ENCODE data around the gene TAF1.
"Not testable (repeated sequence)": the region's sequence is repeated elsewhere in the genome, so short reads cannot be mapped to it uniquely, and the experiment has no call there.

TAF1 gene

DNA sequence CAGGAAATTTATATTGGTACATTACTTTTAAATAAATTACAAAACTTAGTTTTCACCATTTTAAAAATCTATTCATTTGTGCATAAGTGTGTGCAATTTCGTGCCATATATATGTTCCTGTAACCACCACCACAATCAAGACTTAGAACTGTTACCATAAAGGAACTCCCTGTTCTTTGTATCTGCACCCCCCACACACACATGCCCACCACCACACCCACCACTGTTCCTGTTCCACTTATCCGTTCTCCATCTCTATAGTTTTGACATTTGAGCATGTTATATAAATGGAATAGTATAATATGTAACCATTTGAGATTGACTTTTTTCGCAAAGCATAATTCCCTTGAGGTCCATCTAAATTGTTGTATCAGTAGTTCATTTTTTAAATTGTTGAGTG, 73.7 kb downstream of the TAF1 start:
- no peak for DNase-seq

DNA sequence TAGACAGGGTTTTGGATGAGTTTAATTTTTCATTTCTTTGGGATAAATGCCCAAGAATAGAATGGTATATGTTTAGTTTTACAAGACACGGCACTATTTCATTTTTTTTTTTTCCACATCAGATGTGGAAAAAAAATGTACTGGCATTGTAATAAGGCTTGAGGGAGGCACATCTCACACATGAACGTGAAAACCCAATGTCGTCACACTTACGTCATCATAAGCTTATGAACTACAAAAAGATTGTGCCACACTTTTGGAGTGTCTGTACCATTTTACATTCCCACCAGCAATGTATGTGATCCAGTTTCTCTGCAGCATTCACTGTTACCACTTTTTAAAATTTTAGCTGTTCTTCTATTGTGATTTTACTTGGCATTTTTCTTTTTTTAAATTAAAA, 74.2 kb downstream of the TAF1 start:
- no peak for DNase-seq

DNA sequence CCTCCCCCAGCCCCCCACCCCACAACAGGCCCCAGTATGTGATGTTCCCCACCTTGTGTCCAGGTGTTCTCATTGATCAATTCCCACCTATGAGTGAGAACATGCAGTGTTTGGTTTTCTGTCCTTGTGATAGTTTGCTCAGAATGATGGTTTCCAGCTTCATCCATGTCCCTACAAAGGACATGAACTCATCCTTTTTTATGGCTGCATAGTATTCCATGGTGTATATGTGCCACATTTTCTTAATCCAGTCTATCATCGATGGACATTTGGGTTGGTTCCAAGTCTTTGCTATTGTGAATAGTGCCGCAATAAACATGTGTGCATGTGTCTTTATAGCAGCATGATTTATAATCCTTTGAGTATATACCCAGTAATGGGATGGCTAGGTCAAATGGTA, 75.7 kb downstream of the TAF1 start:
- DNase-seq = not testable (repeated sequence)

DNA sequence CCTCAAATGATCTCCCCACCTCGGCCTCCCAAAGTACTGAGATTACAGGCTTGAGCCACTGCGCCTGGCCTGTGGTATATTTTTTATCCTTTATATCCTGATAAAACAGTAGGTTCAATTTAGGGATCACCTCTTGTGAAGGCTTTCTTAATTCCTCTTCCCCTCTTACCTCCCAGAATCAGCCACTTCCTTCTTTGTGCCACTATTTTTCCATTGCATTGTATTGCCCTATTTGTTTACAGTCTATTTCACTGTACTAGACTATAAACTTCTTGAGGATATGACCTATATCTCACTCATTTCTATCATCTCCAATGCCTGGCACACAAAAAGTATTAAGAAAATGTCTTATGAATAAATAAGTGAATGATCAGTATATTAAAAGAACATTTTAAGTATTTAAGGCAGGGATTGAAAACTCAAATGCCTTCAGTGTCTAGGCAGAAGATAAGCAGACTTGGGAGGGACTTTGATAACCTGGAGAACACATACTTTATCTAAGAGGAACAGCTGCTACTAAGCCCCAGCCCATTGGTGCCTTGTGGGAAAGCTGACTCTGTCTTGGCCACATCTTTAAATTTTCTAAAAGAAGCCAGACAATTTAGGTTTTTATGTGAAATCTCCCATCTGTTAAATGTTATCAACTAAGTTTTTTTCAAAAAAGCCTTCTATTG, 84.4 kb downstream of the TAF1 start:
- DNase-seq = no peak

DNA sequence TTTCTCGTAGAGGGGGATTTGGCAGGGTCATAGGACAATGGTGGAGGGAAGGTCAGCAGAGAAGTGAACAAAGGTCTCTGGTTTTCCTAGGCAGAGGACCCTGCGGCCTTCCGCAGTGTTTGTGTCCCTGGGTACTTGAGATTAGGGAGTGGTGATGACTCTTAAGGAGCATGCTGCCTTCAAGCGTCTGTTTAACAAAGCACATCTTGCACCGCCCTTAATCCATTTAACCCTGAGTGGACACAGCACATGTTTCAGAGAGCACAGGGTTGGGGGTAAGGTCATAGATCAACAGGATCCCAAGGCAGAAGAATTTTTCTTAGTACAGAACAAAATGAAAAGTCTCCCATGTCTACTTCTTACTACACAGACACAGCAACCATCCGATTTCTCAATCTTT, 85.4 kb downstream of the TAF1 start:
- DNase-seq = not testable (repeated sequence)

DNA sequence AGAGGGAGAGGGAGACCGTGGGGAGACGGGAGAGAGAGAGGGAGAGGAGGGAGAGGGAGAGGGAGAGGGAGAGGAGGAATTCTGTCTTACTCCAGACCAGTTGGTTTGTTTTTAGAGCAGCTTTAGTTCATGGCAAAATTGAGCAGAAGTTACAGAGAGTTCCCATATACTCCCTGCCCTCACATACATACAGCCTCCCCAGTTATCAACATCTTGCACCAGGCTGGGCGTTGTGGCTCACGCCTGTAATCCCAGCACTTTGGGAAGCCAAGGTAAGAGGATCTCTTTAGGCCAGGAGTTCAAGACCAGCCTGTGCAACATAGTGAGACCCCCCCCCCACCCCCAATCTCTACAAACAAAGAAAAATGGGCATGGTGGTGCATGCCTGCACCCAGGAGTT, 86.9 kb downstream of the TAF1 start:
- DNase-seq = no peak

DNA sequence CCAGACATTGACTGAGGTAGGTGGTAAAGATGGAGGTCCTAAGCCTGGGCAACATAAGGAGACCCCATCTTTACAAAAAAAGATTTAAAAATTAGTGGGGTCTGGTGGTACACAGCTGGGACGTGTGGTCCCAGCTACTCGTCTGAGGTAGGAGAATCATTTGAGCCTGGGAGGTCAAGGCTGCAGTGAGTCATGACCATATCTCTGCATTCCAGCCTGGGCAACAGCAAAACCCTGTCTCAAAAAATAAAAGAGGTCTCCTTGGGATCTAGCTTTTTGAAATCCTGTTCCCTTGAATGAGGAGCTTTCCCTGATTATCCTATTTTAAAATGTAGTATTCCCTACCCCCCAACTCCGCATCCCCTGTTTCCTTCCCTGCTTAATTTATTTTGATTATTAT, 88.1 kb downstream of the TAF1 start:
- no peak for DNase-seq

DNA sequence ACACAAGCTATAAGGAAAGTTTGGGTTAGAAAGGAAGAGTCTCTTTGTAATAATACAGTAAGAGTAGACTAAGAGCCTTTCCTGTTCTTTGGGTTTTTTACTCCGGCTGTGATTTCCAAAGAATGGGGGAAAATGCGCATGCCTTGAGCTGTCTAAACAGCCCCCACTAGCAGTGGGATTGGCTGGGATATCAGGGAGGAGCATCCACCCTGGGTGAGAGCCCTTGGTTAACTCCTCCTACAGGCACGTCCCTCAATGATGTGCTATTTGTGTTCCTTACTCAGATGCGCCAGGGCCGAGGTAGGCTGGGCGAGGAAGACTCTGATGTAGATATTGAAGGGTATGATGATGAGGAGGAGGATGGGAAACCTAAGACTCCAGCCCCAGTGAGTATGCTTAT, 92.7 kb downstream of the TAF1 start:
- no peak for DNase-seq

DNA sequence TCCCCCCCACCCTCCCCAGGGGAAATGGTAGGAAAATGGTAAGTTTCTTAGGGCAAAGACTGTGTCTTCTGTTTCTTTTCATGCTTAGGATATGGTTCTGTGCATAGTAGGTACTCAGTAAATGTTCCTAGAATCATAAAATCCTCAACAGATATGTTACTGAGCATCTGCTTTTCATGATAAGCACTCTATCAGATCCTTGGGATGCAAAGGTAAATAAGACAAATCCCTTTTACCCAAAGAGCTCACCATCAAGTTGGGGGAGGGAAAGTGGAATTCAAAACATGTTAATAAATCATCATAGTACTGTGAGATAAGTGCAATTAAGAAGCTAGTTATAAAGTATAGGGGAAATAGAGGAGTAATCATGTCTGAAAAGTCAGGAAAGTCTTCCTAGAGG, 98.8 kb downstream of the TAF1 start:
- DNase-seq = no peak

DNA sequence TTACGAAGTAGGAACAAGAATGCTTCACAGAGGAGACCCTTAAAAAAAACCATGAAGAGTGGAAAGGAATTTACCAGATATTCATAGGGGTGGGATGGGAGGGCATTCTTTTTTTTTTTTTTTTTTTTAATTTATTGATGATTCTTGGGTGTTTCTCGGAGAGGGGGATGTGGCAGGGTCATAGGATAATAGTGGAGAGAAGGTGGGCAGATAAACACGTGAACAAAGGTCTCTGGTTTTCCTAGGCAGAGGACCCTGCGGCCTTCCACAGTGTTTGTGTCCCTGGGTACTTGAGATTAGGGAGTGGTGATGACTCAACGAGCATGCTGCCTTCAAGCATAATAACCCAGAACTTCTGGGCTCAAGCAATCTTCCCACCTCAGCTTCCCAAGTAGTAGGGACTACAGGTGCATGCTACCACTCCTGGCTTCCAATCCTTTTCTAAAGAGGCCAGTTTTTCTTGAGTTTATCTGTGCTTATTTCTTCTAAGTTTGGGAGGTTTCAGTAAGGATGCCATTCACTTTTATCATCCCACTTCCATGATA, 100.9 kb downstream of the TAF1 start:
- no peak for DNase-seq

DNA sequence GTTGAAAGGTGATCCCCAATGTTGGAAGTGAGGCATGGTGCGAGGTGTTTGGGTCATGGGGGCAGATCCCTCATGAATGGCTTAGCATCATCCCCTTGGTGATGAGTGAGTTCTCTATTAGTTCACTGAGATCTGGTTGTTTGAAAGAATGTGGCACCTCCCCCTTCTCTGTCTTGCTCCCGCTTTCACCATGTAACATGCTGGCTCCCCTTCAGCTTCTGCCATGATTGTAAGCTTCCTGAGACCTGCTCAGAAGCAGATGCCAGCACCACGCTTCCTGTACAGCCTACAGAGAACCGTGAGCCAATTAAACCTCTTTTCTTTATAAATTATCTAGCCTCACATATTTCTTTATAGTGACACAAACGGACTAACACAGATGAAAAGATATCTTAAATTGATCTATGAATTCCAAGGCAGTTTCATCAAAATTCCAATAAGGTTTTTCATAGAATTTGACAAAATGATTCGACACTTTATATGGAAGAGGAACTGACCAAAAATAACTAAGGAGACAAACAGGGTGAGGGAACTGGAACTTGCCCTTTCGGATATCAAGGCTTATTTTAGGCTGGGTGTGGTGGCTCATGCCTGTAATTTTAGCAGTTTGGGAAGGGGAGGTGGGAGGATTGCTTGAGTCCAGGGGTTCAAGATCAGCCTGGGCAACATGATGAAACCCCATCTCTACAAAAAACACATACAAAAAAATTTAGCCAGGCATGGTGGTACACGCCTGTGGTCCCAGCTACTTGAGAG, 109.8 kb downstream of the TAF1 start:
- DNase-seq = no peak

DNA sequence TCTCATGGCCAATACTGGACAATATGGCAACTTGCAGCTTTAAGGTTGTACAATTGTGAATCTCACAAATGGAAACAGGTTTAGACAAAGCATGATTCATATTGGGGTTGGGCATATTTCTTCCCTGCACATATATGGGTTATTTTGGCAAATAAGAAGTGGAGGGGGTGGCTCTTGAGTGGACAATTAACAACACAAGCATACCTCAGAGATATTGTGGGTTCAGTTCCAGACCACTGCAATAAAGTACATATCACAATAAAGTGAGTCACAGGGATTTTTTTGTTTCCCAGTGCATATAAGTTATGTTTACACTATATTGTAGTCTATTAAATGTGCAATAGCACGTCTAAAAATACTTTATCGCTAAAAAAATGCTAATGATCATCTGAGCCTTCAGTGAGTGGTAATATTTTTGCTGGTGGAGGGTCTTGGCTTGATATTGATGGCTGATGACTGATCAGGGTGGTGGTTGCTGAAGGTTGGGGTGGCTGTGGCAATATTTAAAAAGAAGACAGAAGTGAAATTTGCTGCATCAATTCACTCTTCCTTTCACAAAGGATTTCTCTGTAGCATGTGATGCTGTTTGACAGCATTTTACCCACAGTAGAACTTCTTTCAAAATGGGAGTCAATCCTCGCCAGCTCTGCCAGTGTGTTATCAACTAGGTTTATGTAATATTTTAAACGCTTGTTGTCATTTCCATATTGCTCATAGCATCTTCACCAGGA, 116.2 kb downstream of the TAF1 start:
- no peak for DNase-seq

DNA sequence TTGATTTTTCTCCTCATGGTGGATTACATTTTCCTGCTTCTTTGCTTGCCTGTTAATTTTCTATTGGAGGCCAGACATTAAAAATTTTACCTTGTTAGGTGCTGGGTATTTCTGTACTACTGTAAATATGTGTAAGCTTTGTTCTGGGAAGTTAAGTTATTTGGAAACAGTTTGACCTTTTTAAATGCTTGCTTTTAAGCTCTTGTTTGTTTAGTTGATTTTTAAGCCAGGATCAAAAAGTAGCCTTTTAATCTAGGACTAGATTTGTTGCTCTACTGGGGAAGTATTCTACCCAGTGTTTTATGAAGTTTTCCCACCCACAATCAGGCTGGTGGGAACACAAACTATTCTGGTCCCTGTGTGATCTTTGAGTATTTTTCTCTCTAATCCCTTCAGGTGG, 121.7 kb downstream of the TAF1 start:
- no peak for DNase-seq

DNA sequence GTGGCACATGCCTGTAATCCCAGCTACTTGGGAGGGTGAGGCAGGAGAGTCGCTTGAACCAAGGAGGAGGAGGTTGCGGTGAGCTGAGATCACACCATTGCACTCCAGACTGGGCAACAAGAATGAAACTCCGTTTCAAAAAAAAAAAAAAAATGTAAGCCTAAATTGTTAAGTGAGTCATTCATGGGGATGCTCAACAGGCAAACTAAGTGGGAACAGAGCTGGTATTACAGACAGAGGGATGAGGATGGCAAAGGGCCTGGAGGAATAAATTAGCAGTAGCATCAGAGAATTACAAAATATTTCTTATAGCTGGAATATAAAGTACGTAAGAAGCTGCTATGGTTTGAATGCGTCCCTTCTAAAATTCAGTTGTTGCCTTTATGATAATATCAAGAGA, 123.4 kb downstream of the TAF1 start:
- no peak for DNase-seq

DNA sequence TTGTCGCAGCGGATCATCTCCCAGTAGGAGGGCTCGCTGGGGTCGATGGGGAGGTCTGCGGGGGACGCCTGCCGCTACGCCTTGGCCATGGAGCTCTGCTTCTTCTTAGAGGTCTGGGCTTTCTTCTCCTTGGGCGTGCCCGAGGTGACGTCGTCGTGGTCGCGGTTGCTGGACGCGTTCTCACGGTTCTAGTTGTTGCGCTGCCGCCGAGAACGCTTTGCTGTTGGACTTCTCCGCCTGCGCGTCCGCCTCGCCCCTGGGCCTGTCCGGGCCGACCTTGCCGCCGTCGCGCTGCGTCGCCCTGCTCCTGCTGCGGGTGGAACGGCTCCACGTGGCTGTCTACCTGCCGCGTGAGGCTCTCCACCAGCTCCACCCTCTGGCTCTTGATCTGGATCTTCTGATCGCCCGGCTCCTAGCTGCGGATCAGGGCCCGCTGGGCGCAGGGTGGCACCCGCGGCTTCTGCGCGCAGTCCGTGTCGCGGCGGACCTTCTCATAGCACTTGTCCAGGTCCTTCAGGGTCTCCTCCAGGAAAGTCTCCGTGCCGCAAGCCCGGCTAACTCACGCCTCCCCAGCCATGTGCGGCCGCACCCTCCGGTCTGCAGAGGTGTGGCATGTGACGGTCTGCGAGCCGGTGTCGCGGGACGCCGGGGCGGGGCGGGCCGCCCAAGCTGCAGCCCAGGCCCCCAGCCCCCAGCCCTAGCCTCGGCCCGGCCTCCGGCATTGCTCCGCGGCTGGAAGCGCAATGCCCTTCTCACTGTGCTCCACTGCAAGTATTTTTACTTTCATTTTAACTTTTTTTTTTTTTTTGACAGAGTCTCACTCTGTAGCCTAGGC, 126.3 kb downstream of the TAF1 start:
- peak in 3 of 4 experiments; percentile 2 to 8 (median 7) for DNase-seq

DNA sequence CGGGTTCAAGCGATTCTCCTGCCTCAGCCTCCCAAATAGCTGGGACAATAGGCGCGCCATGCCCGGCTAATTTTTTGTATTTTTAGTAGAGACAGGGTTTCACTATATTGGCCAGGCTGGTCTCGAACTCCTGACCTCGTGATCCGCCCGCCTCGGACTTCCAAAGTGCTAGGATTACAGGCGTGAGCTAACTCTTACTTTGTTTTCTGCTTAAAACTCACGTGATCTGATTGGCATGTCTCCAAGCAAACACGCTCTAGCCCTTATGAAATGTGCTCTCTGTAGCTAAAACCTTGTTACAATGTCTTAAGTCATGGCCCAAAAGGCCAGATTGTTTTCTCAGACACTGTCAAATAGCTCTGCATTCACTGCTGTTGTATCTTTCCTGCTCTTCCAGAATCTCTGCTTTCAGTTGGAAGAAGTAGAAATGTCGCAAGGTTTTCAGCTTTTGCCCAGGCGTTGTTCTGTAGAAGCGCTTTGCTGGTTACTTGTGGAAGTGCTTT, 127.0 kb downstream of the TAF1 start:
- no peak for DNase-seq

DNA sequence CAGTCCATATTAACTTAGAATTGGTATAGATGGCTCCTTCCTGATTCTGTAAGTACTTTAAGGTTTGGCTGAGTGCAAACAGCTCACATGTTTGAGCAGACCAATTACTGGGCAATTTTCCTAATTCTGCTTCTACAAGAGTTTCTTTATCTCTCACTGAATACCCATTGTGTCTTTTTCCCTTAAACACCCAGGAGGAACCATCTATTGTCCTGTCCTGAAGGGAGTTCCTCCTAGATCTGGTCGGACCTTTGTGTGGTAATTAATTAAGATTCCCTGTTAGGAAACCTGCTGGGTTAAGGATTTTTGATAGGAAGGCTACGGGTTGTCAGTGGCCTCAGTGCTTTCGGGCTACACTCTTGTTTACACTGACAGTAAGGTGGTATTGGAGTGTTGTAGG, 129.8 kb downstream of the TAF1 start:
- not testable (repeated sequence) for DNase-seq

DNA sequence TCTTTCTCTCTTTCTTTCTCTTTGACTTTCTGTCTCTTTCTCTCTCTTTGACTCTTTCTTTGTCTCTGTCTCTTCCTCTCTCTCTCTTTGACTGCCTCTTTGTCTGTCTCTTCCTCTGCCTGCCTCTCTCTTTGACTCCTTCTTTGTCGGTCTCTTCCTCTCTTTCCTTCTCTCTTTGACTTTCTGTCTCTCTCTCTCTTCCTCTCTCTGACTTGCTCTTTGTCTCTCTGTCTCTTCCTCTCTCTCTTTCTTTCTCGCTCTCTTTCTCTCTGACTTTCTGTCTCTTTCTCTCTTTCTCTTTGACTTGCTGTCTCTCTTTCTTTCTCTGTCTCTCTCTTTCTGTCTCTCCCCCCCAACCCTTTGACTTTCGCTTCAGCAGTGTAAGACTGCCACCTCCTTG, 130.3 kb downstream of the TAF1 start:
- no peak for DNase-seq

DNA sequence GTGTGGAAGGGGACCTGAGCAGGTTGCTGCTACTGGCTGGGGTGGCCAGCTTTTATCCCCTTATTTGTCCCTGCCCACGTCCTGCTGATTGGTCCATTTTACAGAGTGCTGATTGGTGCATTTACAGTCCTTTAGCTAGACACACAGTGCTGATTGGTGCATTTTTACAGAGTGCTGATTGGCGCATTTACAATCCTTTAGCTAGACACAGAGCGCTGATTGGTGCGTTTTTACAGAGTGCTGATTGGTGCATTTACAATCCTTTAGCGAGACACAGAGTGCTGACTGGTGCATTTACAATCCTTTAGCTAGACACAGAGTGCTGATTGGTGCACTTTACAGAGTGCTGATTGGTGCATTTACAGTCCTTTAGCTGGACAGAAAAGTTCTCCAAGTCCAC, 135.9 kb downstream of the TAF1 start:
- not testable (repeated sequence) for DNase-seq

DNA sequence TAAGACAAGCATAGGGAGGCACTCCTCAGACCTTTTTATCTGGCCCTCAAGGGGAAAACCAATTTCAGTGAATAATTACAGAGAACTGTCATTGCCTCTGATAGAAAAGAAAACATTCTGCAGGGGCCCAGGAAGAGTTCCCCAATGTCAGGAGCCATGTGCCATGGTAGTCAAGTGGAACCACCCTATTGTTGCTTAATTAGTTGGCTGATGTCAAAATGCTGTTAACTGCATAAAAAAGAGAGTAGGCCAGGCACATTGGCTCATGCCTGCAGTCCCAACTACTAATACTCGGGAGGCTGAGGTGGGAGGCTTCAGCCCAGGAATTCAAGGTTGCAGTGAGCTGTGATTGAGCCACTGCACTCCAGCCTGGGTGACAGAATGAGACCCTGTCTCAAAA, 138.2 kb downstream of the TAF1 start:
- no peak for DNase-seq

DNA sequence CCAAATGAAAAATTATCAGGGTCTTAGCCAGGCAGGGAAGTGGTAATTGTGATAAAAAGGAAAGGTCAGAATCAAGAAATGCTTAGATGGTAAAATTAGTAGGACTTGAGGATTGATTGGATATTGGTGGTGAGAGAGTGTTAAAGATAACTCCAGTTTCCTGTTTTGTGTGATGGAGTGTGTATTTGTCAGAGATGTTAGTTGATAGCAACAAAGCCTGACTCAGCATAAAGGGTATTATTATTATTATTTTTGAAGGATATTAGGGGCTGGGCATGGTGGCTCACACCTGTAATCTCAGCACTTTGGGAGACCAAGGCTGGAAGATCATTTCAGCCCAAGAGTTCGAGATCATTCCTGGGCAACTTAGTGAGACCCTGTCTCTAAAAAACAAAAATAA, 143.1 kb downstream of the TAF1 start:
- no peak for DNase-seq

DNA sequence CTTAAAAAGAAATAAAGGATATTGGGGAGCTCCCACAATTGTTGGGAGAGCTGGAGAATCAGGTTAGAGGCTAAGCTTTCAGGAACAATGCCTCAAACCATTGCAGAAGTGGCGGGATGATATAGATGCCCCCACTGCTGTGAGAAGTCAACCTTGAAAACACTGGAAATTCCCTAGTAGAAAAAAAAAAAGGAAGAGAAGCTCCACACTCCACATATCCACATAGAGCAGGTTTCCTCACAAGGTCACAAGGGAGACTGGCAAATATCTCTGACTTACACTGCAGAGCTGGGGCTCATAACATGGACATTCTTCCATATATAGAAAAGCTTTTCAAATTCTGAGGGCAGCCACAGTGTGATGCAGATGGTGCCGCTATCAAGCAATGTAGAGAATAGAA, 144.0 kb downstream of the TAF1 start:
- DNase-seq = no peak

DNA sequence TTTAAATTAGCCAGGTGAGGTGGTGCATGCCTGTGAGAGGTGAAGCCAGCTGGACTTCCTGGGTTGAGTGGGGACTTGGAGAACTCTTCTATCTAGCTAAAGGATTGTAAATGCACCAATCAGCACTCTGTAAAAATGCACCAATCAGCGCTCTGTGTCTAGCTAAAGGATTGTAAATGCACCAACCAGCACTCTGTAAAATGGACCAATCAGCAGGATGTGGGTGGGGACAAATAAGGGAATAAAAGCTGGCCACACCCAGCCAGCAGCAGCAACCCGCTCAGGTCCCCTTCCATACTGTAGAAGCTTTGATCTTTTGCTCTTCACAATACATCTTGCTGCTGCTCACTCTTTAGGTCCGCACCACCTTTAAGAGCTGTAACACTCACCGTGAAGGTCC, 147.6 kb downstream of the TAF1 start:
- not testable (repeated sequence) for DNase-seq
